Measurements from ENCODE around the gene OR2A25.

GRCh38 chr7:144035385-144035784, 34.2 kb upstream of the OR2A25 start:
- no peak for TF ChIP-seq POLR2A (IDR thresholded peaks at IDR 0.05)
- TF ChIP-seq CTCF (IDR thresholded peaks at IDR 0.05), result no peak
- no peak for TF ChIP-seq EP300 (IDR thresholded peaks at IDR 0.05)
